GM12874 (cell line): Measurements from ENCODE around the gene GATAD2A.

Experiments used
- CTCF ChIP-seq: IDR thresholded peaks from 2 replicates; pipeline ENCODE4 v1.5.1; 2011; ENCODE audit warnings: low read depth, mild to moderate bottlenecking, control low read depth, low read length, moderate library complexity; ENCODE audit not compliant: insufficient read depth

The GATAD2A gene

GRCh38 chr19:19432732-19433131 is 27.3 kb downstream of the GATAD2A start:
- TF ChIP-seq CTCF, result no peak

- TF ChIP-seq CTCF, result no peak
These were observed 28.3 kb downstream of the GATAD2A start for GRCh38 chr19:19433666-19434213.

GRCh38 chr19:19434483-19435045 is 29.1 kb downstream of the GATAD2A start:
- no peak for TF ChIP-seq CTCF

GRCh38 chr19:19436137-19436691 is 30.7 kb downstream of the GATAD2A start:
- no peak for TF ChIP-seq CTCF

GRCh38 chr19:19438366-19439175 is 33.1 kb downstream of the GATAD2A start:
- no peak for TF ChIP-seq CTCF

- TF ChIP-seq CTCF, result no peak
These were observed 33.7 kb downstream of the GATAD2A start for GRCh38 chr19:19439176-19439482.

GRCh38 chr19:19443283-19443682 is 37.8 kb downstream of the GATAD2A start:
- TF ChIP-seq CTCF, result no peak
